ENCODE results near the gene SFMBT1.

SFMBT1 gene

GRCh38 chr3:52978109-52978754 lies 67.6 kb downstream of the SFMBT1 start:
- no peak overlapping the region for H3K4me3 ChIP-seq (ENCODE audit: severe bottlenecking)
- no peaks in the 10 kb centered on the region for H3K27me3 ChIP-seq (ENCODE audit: insufficient read depth, poor library complexity, severe bottlenecking)
- H3K4me1 ChIP-seq (ENCODE audit: insufficient read depth, poor library complexity, severe bottlenecking) = no peaks in the 10 kb centered on the region
- no peak overlapping the region for H3K27ac ChIP-seq (ENCODE audit: poor library complexity, severe bottlenecking)
- no peaks in the 10 kb centered on the region for H3K36me3 ChIP-seq (ENCODE audit: low read depth)
- no peak for TF ChIP-seq CTCF (IDR thresholded peaks at IDR 0.05; ENCODE audit: poor library complexity, severe bottlenecking)
- H3K9me3 ChIP-seq (ENCODE audit: severe bottlenecking) = no peaks in the 10 kb centered on the region
- DNase-seq (ENCODE audit: low spot score) (no peak), ATAC-seq (ENCODE audit: low read depth) (0 out of 3 replicates have a peak, but pooled peaks have one; percentile 17)

GRCh38 chr3:52973806-52974205 lies 72.1 kb downstream of the SFMBT1 start:
- H3K9me3 ChIP-seq (ENCODE audit: severe bottlenecking) = no peaks in the 10 kb centered on the region
- no peaks in the 10 kb centered on the region for H3K27me3 ChIP-seq (ENCODE audit: insufficient read depth, poor library complexity, severe bottlenecking)
- H3K4me3 ChIP-seq (ENCODE audit: severe bottlenecking) = no peak overlapping the region
- H3K4me1 ChIP-seq (ENCODE audit: insufficient read depth, poor library complexity, severe bottlenecking) = no peaks in the 10 kb centered on the region
- ATAC-seq (ENCODE audit: low read depth) (no peak), DNase-seq (ENCODE audit: low spot score) (no peak)
- H3K36me3 ChIP-seq (ENCODE audit: low read depth) = peaks cover 3% of the 10 kb centered on the region; the same call in 1 of the 2 replicates
- TF ChIP-seq CTCF (IDR thresholded peaks at IDR 0.05; ENCODE audit: poor library complexity, severe bottlenecking) = no peak
- H3K27ac ChIP-seq (ENCODE audit: poor library complexity, severe bottlenecking) = no peak overlapping the region

- Histone ChIP-seq H3K4me3 (ENCODE audit: severe bottlenecking) (no peak overlapping the region), H3K27ac (ENCODE audit: poor library complexity, severe bottlenecking) (no peak overlapping the region), H3K9me3 (ENCODE audit: severe bottlenecking) (no peaks in the 10 kb centered on the region), H3K4me1 (ENCODE audit: insufficient read depth, poor library complexity, severe bottlenecking) (no peaks in the 10 kb centered on the region), H3K36me3 (ENCODE audit: low read depth) (peaks cover 3% of the 10 kb centered on the region; the same call in 1 of the 2 replicates), H3K27me3 (ENCODE audit: insufficient read depth, poor library complexity, severe bottlenecking) (no peaks in the 10 kb centered on the region)
- DNase-seq (ENCODE audit: low spot score) (no peak), ATAC-seq (ENCODE audit: low read depth) (no peak)
- no peak for TF ChIP-seq CTCF (IDR thresholded peaks at IDR 0.05; ENCODE audit: poor library complexity, severe bottlenecking)
Measured at GRCh38 chr3:52971895-52972294, 74.0 kb downstream of the SFMBT1 start.

- Histone ChIP-seq H3K27me3 (ENCODE audit: insufficient read depth, poor library complexity, severe bottlenecking) (no peaks in the 10 kb centered on the region), H3K27ac (ENCODE audit: poor library complexity, severe bottlenecking) (no peak overlapping the region), H3K4me1 (ENCODE audit: insufficient read depth, poor library complexity, severe bottlenecking) (no peaks in the 10 kb centered on the region), H3K4me3 (ENCODE audit: severe bottlenecking) (no peak overlapping the region), H3K36me3 (ENCODE audit: low read depth) (peaks cover 10% of the 10 kb centered on the region; the same call in 1 of the 2 replicates), H3K9me3 (ENCODE audit: severe bottlenecking) (no peaks in the 10 kb centered on the region)
- TF ChIP-seq CTCF (IDR thresholded peaks at IDR 0.05; ENCODE audit: poor library complexity, severe bottlenecking) = no peak
- DNase-seq (ENCODE audit: low spot score) = no peak
- ATAC-seq (ENCODE audit: low read depth) = no peak
Measured at GRCh38 chr3:52967398-52967797, 78.5 kb downstream of the SFMBT1 start.

- ATAC-seq (ENCODE audit: low read depth) (no peak), DNase-seq (ENCODE audit: low spot score) (no peak)
- no peaks in the 10 kb centered on the region for H3K4me1 ChIP-seq (ENCODE audit: insufficient read depth, poor library complexity, severe bottlenecking)
- no peaks in the 10 kb centered on the region for H3K27me3 ChIP-seq (ENCODE audit: insufficient read depth, poor library complexity, severe bottlenecking)
- H3K36me3 ChIP-seq (ENCODE audit: low read depth) = peaks cover 7% of the 10 kb centered on the region; the same call in 1 of the 2 replicates
- H3K4me3 ChIP-seq (ENCODE audit: severe bottlenecking) = no peak overlapping the region
- TF ChIP-seq CTCF (IDR thresholded peaks at IDR 0.05; ENCODE audit: poor library complexity, severe bottlenecking) = no peak
- no peak overlapping the region for H3K27ac ChIP-seq (ENCODE audit: poor library complexity, severe bottlenecking)
- H3K9me3 ChIP-seq (ENCODE audit: severe bottlenecking) = no peaks in the 10 kb centered on the region
Measured at GRCh38 chr3:52962160-52962559, 83.7 kb downstream of the SFMBT1 start.
